Measurements from ENCODE around the gene ARMC7. TPM values are rescaled to one million over a fixed set of nuclear protein-coding genes. Genes with fewer than 3 reads are reported as not detected.

The ARMC7 gene
- total RNA-seq, 1 donor from 2014 or later: 3.2 TPM

DNA sequence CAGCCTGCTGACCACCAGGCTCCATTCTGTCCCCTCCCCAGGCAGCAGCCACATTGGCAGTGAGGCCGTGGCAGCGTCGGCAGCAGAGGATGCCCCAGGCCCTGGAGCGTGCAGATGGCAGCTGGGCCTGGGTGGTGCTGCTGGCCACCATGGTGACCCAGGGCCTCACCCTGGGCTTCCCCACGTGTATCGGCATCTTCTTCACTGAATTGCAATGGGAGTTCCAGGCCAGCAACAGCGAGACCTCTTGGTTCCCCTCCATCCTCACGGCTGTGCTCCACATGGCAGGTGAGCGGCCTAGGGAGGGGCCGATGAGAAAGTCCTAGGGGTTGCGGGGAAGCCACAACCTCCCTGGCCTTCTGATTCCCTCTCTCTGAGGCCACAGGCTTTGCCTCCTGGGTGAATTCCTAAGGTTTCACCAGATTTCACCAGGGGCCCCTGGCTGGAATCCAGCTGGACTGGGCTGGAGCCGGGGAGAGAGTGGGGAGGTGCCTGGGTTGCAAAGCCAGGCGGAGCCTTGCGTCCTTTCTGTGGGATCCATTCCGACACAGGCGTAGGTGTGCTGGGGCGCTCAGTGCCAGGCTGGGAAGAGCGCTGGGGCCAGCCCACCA, 16.1 kb upstream of the ARMC7 start:
- Histone ChIP-seq H3K27me3 (ENCODE audit: control insufficient read depth, insufficient read depth, low read length) (no peaks in the 10 kb centered on the region), H3K36me3 (ENCODE audit: control insufficient read depth, insufficient read depth, low read length) (peaks cover 3% of the 10 kb centered on the region), H3K4me3 (ENCODE audit: low read depth, low read length) (no peak overlapping the region)
- TF ChIP-seq, protein P1, sequence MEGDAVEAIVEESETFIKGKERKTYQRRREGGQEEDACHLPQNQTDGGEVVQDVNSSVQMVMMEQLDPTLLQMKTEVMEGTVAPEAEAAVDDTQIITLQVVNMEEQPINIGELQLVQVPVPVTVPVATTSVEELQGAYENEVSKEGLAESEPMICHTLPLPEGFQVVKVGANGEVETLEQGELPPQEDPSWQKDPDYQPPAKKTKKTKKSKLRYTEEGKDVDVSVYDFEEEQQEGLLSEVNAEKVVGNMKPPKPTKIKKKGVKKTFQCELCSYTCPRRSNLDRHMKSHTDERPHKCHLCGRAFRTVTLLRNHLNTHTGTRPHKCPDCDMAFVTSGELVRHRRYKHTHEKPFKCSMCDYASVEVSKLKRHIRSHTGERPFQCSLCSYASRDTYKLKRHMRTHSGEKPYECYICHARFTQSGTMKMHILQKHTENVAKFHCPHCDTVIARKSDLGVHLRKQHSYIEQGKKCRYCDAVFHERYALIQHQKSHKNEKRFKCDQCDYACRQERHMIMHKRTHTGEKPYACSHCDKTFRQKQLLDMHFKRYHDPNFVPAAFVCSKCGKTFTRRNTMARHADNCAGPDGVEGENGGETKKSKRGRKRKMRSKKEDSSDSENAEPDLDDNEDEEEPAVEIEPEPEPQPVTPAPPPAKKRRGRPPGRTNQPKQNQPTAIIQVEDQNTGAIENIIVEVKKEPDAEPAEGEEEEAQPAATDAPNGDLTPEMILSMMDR (IDR thresholded peaks at IDR 0.05; ENCODE audit: insufficient read depth, low read length, severe bottlenecking): no peak
- FAIRE-seq (no peak), DNase-seq (ENCODE audit: low read depth) (no peak)

DNA sequence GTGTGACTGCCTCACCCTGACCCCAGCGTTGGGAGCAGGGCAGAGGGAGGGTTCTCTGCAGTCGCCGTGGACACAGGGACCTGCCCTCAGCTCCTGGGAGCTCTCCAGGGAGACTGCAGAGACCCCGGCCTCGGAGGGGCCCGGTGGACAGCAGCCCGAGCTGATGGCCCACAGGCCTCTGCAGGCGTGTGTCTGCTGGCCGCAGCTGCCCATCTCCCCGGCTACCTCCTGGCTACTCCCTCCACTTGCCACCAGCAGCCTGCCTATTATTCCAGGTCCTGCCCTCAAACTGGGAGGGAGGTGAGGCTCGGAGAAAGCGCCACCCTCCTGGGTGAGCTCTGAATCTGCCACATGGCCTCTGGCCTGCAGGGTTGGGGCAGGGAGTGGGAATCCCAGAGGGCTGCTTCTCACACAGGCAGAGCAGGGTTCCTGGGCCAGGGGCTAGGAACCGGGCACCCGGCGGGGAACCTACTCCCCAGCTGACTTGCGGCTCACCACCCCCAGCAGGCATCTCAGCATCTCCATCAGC, 14.8 kb upstream of the ARMC7 start:
- DNase-seq (ENCODE audit: low read depth) (no peak), FAIRE-seq (no peak)
- TF ChIP-seq, protein P1 (IDR thresholded peaks at IDR 0.05; ENCODE audit: insufficient read depth, low read length, severe bottlenecking): no peak
- peaks cover 6% of the 10 kb centered on the region for H3K36me3 ChIP-seq (ENCODE audit: control insufficient read depth, insufficient read depth, low read length)
- H3K27me3 ChIP-seq (ENCODE audit: control insufficient read depth, insufficient read depth, low read length): no peaks in the 10 kb centered on the region
- H3K4me3 ChIP-seq (ENCODE audit: low read depth, low read length): no peak overlapping the region

DNA sequence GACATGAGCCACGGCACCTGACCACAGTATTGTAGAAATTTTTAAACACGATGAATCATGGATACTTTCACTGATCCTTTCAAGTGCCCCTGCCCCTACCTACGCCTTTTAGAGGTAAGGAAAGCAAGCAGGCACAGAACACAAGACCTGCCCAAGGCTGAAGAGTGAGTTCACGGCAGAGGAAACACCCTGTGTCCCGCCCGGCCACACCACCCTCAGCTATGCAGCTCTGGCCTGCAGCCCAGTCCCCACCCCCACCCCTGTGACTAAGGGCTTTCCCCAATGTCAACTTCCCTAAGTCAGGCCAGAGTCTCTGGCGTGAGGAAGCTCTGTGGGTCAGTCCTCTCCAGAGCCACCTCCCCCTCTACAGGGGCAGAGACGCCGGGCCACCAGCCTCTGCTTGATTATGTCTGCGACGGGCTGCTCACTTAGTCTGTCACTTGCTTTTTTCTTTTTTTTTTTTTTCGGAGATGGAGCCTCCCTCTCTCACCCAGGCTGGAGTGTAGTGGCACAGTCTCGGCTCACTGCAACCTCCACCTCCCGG, 13.6 kb upstream of the ARMC7 start:
- DNase-seq (ENCODE audit: low read depth) (peak; percentile 98), FAIRE-seq (peak; percentile 99)
- TF ChIP-seq, protein P1 (IDR thresholded peaks at IDR 0.05; ENCODE audit: insufficient read depth, low read length, severe bottlenecking): no peak
- H3K27me3 ChIP-seq (ENCODE audit: control insufficient read depth, insufficient read depth, low read length): no peaks in the 10 kb centered on the region
- peaks cover 8% of the 10 kb centered on the region for H3K36me3 ChIP-seq (ENCODE audit: control insufficient read depth, insufficient read depth, low read length)
- no peak overlapping the region for H3K4me3 ChIP-seq (ENCODE audit: low read depth, low read length)

DNA sequence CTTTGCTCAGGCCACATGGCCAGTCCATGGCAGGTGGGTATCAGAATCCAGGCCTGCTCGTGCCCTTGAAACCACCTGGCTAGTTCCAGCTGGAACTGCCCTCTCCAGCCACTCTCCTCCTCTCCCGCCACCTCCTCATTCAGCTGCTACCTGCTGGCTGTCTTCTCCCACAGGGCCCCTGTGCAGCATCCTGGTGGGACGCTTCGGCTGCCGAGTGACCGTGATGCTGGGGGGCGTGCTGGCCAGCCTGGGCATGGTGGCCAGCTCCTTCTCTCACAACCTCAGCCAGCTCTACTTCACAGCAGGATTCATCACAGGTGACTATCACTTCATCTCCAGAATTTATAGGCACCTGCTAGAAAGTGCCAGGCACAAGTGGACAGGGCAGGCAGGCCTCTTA, 11.9 kb upstream of the ARMC7 start:
- Histone ChIP-seq H3K36me3 (ENCODE audit: control insufficient read depth, insufficient read depth, low read length) (peaks cover 8% of the 10 kb centered on the region), H3K4me3 (ENCODE audit: low read depth, low read length) (no peak overlapping the region), H3K27me3 (ENCODE audit: control insufficient read depth, insufficient read depth, low read length) (no peaks in the 10 kb centered on the region)
- DNase-seq (ENCODE audit: low read depth): no peak
- TF ChIP-seq, protein P1 (IDR thresholded peaks at IDR 0.05; ENCODE audit: insufficient read depth, low read length, severe bottlenecking): no peak
- FAIRE-seq: no peak

DNA sequence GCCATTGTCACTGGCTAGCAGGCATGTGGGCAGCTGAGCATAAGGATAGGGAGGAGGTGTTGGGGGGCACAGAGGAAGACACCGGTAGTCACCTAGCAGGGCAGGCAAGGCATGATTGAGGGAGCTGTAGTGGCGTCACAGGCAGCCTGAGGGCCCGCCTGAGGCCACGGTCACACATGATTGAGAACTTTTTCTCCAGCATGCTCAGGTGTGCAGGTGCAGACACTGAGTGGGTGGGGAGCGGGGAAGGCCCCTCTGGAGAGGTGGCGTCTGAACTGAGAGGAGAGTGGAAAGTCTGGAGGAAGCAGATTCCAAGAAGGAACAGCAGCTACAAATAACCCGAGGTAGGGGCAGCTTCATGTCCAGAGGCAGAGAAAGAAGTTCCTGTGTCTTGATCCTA, 10.9 kb upstream of the ARMC7 start:
- DNase-seq (ENCODE audit: low read depth) (no peak), FAIRE-seq (no peak)
- peaks cover 8% of the 10 kb centered on the region for H3K36me3 ChIP-seq (ENCODE audit: control insufficient read depth, insufficient read depth, low read length)
- H3K4me3 ChIP-seq (ENCODE audit: low read depth, low read length): no peak overlapping the region
- H3K27me3 ChIP-seq (ENCODE audit: control insufficient read depth, insufficient read depth, low read length): no peaks in the 10 kb centered on the region
- TF ChIP-seq, protein P1 (IDR thresholded peaks at IDR 0.05; ENCODE audit: insufficient read depth, low read length, severe bottlenecking): no peak
